Osteoblast (primary cell): ENCODE measurements around the gene SORCS3. TPM values are rescaled to one million over a fixed set of nuclear protein-coding genes. Genes with fewer than 3 reads are reported as not detected.

Source experiments
- DNase-seq: peaks from one replicate; pipeline ENCODE4 v3.0.0; 2011; ENCODE audit warnings: low spot score, mixed read lengths; ENCODE audit not compliant: insufficient read length; ENCODE audit errors: missing footprints
- H2AFZ ChIP-seq: 2 replicates; pipeline ENCODE4 v1.6.0; 2011; ENCODE audit warnings: mild to moderate bottlenecking, low read length
- H3K27ac ChIP-seq: 2 replicates; pipeline ENCODE4 v1.5.1; 2011; ENCODE audit warnings: mild to moderate bottlenecking, low read depth, low read length, moderate library complexity
- H3K27me3 ChIP-seq: 2 replicates; pipeline ENCODE4 v1.6.0; 2012; ENCODE audit warnings: mild to moderate bottlenecking, control low read depth, inconsistent platforms, low read length, moderate library complexity; ENCODE audit not compliant: insufficient read depth
- H3K36me3 ChIP-seq: 2 replicates; pipeline ENCODE4 v1.5.1; 2011; ENCODE audit warnings: mild to moderate bottlenecking, low read length, control low read depth, moderate library complexity; ENCODE audit not compliant: insufficient read depth
- H3K4me1 ChIP-seq: 2 replicates; pipeline ENCODE4 v1.5.1; 2011; ENCODE audit warnings: mild to moderate bottlenecking, low read length, control low read depth, moderate library complexity; ENCODE audit not compliant: insufficient read depth
- H3K4me2 ChIP-seq: 2 replicates; pipeline ENCODE4 v1.6.0; 2011; ENCODE audit warnings: mild to moderate bottlenecking, low read length; ENCODE audit not compliant: insufficient read depth
- H3K4me3 ChIP-seq: fragments of 200-600 bp; sonication (generic); 3 replicates; pipeline ENCODE4 v1.5.1; 2012; ENCODE audit warnings: mild to moderate bottlenecking, low read length, inconsistent platforms; ENCODE audit not compliant: insufficient read depth
- H3K79me2 ChIP-seq: 2 replicates; pipeline ENCODE4 v1.6.0; 2012; ENCODE audit warnings: mild to moderate bottlenecking, low read length, control low read depth, inconsistent platforms; ENCODE audit not compliant: insufficient read depth
- H3K9me3 ChIP-seq: 2 replicates; pipeline ENCODE4 v1.5.1; 2011; ENCODE audit warnings: low read depth, low read length, control low read depth
- H4K20me1 ChIP-seq: 2 replicates; pipeline ENCODE4 v1.6.0; 2012; ENCODE audit warnings: mild to moderate bottlenecking, low read length, control low read depth; ENCODE audit not compliant: insufficient read depth
- total RNA-seq: library from RNA; depleted of rRNA; stranded (reverse); fragments of >200 nt; gene quantifications from 2 replicates; pipeline ENCODE4 v1.2.3, GENCODE V29; 2012
- TF ChIP-seq, protein P1 (sequence below): IDR thresholded peaks from 2 replicates; pipeline ENCODE4 v1.5.1; 2011; ENCODE audit warnings: mild to moderate bottlenecking, low read depth, low read length, moderate library complexity; ENCODE audit errors: extremely low read depth

The SORCS3 gene
- not detected in 2 replicates for total RNA-seq

GRCh38 chr10:104641187-104641936, at the start of gene SORCS3:
Gene SORCS3, plus strand, starts transcription at chr10:104641290.
- H4K20me1 ChIP-seq: no peaks in the 10 kb centered on the region
- TF ChIP-seq, protein P1, sequence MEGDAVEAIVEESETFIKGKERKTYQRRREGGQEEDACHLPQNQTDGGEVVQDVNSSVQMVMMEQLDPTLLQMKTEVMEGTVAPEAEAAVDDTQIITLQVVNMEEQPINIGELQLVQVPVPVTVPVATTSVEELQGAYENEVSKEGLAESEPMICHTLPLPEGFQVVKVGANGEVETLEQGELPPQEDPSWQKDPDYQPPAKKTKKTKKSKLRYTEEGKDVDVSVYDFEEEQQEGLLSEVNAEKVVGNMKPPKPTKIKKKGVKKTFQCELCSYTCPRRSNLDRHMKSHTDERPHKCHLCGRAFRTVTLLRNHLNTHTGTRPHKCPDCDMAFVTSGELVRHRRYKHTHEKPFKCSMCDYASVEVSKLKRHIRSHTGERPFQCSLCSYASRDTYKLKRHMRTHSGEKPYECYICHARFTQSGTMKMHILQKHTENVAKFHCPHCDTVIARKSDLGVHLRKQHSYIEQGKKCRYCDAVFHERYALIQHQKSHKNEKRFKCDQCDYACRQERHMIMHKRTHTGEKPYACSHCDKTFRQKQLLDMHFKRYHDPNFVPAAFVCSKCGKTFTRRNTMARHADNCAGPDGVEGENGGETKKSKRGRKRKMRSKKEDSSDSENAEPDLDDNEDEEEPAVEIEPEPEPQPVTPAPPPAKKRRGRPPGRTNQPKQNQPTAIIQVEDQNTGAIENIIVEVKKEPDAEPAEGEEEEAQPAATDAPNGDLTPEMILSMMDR: no peak
- H3K79me2 ChIP-seq: no peaks in the 10 kb centered on the region
- H3K4me2 ChIP-seq: no peak within 1 kb of the TSS
- H3K4me1 ChIP-seq: no peaks in the 10 kb centered on the region
- H3K4me3 ChIP-seq: no peak within 1 kb of the TSS
- H2AFZ ChIP-seq: no peak within 1 kb of the TSS
- no peak within 1 kb of the TSS for H3K27ac ChIP-seq
- peak; percentile 56 for DNase-seq
- H3K27me3 ChIP-seq: peaks cover 29% of the 10 kb centered on the region
- no peaks in the 10 kb centered on the region for H3K9me3 ChIP-seq
- H3K36me3 ChIP-seq: no peaks in the 10 kb centered on the region

DNA sequence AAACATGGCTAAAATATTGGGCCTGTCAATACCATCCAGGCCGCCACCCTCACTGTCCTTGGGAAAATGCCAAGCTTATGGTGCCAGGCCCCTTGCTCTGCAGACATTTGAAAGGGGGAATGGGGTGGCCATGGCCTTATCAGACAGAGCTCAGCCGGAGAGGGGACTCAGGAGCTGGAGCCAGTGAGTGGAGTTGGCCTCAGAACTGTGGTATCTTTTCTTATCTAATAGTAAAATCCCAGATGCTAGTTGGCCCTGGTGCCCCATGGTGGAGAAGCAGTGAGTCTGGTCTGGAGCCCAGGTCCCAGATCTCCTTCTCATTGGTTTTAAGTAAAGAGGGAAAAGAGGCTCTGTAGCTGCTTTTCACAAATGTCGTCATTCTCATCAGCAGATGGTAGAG, 49.6 kb upstream of the SORCS3 start:
- Histone ChIP-seq H3K9me3 (no peaks in the 10 kb centered on the region), H3K79me2 (no peaks in the 10 kb centered on the region), H3K4me2 (no peak overlapping the region), H3K4me3 (no peak overlapping the region), H4K20me1 (no peaks in the 10 kb centered on the region), H3K36me3 (no peaks in the 10 kb centered on the region), H3K27me3 (no peaks in the 10 kb centered on the region), H3K4me1 (no peaks in the 10 kb centered on the region), H3K27ac (no peak overlapping the region), H2AFZ (no peak overlapping the region)
- TF ChIP-seq, protein P1: no peak
- no peak for DNase-seq

DNA sequence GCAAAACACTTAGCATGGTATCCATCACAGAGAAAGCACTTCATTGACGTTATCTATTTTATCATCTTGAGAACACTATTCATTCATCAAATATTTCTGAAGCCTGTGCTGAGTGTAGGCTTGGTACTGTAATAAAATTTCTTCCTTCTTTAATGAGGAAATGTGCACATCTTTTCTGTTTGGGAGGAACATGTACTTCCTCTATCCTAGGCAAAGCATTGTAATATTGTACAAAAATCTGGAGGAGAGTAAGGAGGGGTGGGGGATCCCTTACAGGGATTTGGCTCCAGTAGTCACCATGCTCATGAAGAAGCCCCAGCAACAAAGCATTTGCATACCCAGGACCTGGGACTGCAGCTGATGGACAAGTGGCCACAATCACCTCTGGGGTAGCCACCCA, 39.9 kb upstream of the SORCS3 start:
- no peak overlapping the region for H3K27ac ChIP-seq
- no peaks in the 10 kb centered on the region for H3K9me3 ChIP-seq
- H2AFZ ChIP-seq: no peak overlapping the region
- H4K20me1 ChIP-seq: no peaks in the 10 kb centered on the region
- no peaks in the 10 kb centered on the region for H3K79me2 ChIP-seq
- H3K4me2 ChIP-seq: no peak overlapping the region
- no peaks in the 10 kb centered on the region for H3K4me1 ChIP-seq
- no peak overlapping the region for H3K4me3 ChIP-seq
- DNase-seq: no peak
- TF ChIP-seq, protein P1: no peak
- no peaks in the 10 kb centered on the region for H3K27me3 ChIP-seq
- H3K36me3 ChIP-seq: no peaks in the 10 kb centered on the region

DNA sequence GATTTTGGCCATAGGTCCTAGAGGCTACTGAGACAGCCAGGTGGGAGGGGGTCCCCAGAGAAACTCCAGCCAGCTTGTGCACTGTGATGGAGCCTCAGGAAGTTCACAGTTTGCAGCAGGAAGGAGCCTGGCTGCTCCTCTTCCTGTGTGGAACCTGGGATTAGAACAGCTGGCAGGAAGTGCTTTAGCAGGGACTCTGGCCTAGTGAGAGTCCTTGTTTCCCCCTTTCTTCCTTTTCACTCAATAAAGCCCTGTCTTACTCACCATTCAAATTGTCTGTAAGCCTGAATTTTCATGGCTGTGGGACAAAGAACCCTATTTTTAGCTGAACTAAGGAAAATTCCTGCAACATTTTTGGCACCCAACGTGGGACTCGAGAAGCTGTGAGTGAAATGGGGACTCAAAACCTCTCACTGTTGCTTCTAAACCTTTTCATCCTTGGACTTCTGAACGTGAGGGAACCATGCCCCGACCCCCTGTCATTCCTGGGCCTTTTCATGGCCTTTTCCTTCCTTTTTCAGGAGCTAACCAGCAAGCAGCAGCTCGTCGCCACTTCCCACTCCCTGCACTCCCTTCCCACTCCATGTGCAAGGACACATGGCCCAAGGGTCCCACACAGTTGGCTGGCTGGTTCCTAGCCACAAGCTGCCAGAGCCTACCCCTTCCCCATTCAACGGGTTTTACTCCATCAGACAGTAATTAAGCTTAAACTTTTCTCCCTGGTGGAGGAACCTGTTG, 32.8 kb upstream of the SORCS3 start:
- no peaks in the 10 kb centered on the region for H3K36me3 ChIP-seq

More for the DNA sequence above, 32.8 kb upstream of the SORCS3 start:
- H3K4me2 ChIP-seq: no peak overlapping the region
- H4K20me1 ChIP-seq: no peaks in the 10 kb centered on the region
- no peaks in the 10 kb centered on the region for H3K79me2 ChIP-seq
- H2AFZ ChIP-seq: no peak overlapping the region
- H3K27me3 ChIP-seq: no peaks in the 10 kb centered on the region
- DNase-seq: no peak
- H3K4me1 ChIP-seq: no peaks in the 10 kb centered on the region
- H3K9me3 ChIP-seq: no peaks in the 10 kb centered on the region
- TF ChIP-seq, protein P1: no peak
- H3K4me3 ChIP-seq: no peak overlapping the region
- H3K27ac ChIP-seq: no peak overlapping the region
